ENCODE data around the gene MAGI3.

DNA sequence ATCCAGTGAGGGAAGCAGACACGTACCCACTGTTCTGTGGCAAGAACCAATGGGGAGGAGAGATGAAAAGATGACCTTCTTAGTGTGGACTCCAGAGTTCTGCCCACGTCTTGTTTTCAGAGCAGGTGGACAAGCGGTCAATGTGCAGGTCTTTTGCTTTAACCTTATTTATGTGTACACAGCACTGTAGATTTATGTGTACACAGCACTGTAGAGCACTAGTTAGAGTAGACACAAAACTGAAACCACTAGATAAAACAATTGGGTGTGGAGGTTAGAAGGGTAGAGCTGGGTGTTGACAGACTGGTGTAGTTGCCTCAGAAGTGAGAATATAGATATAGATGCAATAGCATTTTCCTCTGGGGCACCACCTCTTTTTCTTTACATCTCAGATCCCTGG is 150.0 kb downstream of the MAGI3 start:
- TF ChIP-seq, protein P1, sequence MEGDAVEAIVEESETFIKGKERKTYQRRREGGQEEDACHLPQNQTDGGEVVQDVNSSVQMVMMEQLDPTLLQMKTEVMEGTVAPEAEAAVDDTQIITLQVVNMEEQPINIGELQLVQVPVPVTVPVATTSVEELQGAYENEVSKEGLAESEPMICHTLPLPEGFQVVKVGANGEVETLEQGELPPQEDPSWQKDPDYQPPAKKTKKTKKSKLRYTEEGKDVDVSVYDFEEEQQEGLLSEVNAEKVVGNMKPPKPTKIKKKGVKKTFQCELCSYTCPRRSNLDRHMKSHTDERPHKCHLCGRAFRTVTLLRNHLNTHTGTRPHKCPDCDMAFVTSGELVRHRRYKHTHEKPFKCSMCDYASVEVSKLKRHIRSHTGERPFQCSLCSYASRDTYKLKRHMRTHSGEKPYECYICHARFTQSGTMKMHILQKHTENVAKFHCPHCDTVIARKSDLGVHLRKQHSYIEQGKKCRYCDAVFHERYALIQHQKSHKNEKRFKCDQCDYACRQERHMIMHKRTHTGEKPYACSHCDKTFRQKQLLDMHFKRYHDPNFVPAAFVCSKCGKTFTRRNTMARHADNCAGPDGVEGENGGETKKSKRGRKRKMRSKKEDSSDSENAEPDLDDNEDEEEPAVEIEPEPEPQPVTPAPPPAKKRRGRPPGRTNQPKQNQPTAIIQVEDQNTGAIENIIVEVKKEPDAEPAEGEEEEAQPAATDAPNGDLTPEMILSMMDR (IDR thresholded peaks at IDR 0.05), result no peak
- no peak for TF ChIP-seq POLR2A (IDR thresholded peaks at IDR 0.05)
